Cerebellar nuclear complex (tissue), 1 donor: Measurements from ENCODE around the gene ZNRF2.
"Not testable (repeated sequence)": the region's sequence is repeated elsewhere in the genome, so short reads cannot be mapped to it uniquely, and the experiment has no call there.

Experiments used
- DNase-seq, 2 experiments: peaks; one replicate each; lab custom pipeline; 2025; lab: John Stamatoyannopoulos, UW

ZNRF2 gene

GRCh38 chr7:30363778-30364563 lies 79.6 kb downstream of the ZNRF2 start:
- no peak for DNase-seq

GRCh38 chr7:30364773-30365172 lies 80.4 kb downstream of the ZNRF2 start:
- DNase-seq = no peak

GRCh38 chr7:30365621-30366020 lies 81.2 kb downstream of the ZNRF2 start:
- no peak for DNase-seq

GRCh38 chr7:30366606-30367005 lies 82.2 kb downstream of the ZNRF2 start:
- DNase-seq = no peak

- DNase-seq = no peak
These were observed 83.2 kb downstream of the ZNRF2 start for GRCh38 chr7:30367561-30367960.

GRCh38 chr7:30369879-30370278 lies 85.5 kb downstream of the ZNRF2 start:
- no peak for DNase-seq

GRCh38 chr7:30371321-30371720 lies 86.9 kb downstream of the ZNRF2 start:
- no peak for DNase-seq

- DNase-seq = no peak
These were observed 93.9 kb downstream of the ZNRF2 start for GRCh38 chr7:30378275-30378674.

GRCh38 chr7:30379131-30379530 lies 94.7 kb downstream of the ZNRF2 start:
- no peak for DNase-seq

- DNase-seq = no peak
These were observed 95.3 kb downstream of the ZNRF2 start for GRCh38 chr7:30379741-30380140.

- DNase-seq = no peak
These were observed 95.9 kb downstream of the ZNRF2 start for GRCh38 chr7:30380294-30380693.

- not testable (repeated sequence) for DNase-seq
These were observed 96.4 kb downstream of the ZNRF2 start for GRCh38 chr7:30380824-30381223.

GRCh38 chr7:30382607-30383006 lies 98.2 kb downstream of the ZNRF2 start:
- DNase-seq = no peak

GRCh38 chr7:30389791-30390190 lies 105.4 kb downstream of the ZNRF2 start:
- no peak for DNase-seq

- no peak for DNase-seq
These were observed 106.6 kb downstream of the ZNRF2 start for GRCh38 chr7:30390736-30391636.

- no peak for DNase-seq
These were observed 107.4 kb downstream of the ZNRF2 start for GRCh38 chr7:30391806-30392205.

- DNase-seq = no peak
These were observed 111.3 kb downstream of the ZNRF2 start for GRCh38 chr7:30395676-30396075.

- no peak for DNase-seq
These were observed 112.0 kb downstream of the ZNRF2 start for GRCh38 chr7:30396389-30396788.

- DNase-seq = no peak
These were observed 119.1 kb downstream of the ZNRF2 start for GRCh38 chr7:30403477-30403876.

- no peak for DNase-seq
These were observed 120.8 kb downstream of the ZNRF2 start for GRCh38 chr7:30405179-30405578.

GRCh38 chr7:30406664-30407425 lies 122.4 kb downstream of the ZNRF2 start:
- no peak for DNase-seq

GRCh38 chr7:30411173-30411572 lies 126.8 kb downstream of the ZNRF2 start:
- no peak for DNase-seq
